Chondrocyte (in vitro differentiated cells): ENCODE results near the gene LHX3. TPM values are rescaled to one million over a fixed set of nuclear protein-coding genes. Genes with fewer than 3 reads are reported as not detected.

ENCODE experiments used
- DNase-seq: peaks from one replicate; pipeline ENCODE4 v3.0.0; 2021; ENCODE audit warnings: mixed read lengths, low spot score
- H3K27ac Mint-ChIP-seq: one replicate; pipeline ENCODE4 v1.8.0; 2021; ENCODE audit warnings: mild to moderate bottlenecking, moderate library complexity, mixed read lengths; ENCODE audit not compliant: unreplicated experiment
- H3K27me3 Mint-ChIP-seq: 2 replicates; pipeline ENCODE4 v1.8.0; 2021; ENCODE audit warnings: low read depth, mixed read lengths
- H3K36me3 Mint-ChIP-seq: 2 replicates; pipeline ENCODE4 v1.8.0; 2021; ENCODE audit warnings: low read depth, mixed read lengths
- H3K4me1 Mint-ChIP-seq: 2 replicates; pipeline ENCODE4 v1.8.0; 2021; ENCODE audit warnings: low read depth, mild to moderate bottlenecking, mixed read lengths
- H3K4me3 Mint-ChIP-seq: one replicate; pipeline ENCODE4 v1.8.0; 2021; ENCODE audit warnings: mild to moderate bottlenecking, moderate library complexity, mixed read lengths; ENCODE audit not compliant: unreplicated experiment
- H3K9me3 Mint-ChIP-seq: 2 replicates; pipeline ENCODE4 v1.8.0; 2021; ENCODE audit warnings: low read depth, mixed read lengths
- total RNA-seq: library from RNA; stranded (reverse); gene quantifications from 3 replicates; pipeline ENCODE4 v1.2.1, GENCODE V29; 2021
- TF ChIP-seq, protein P1 (sequence below): fragments of 200-600 bp; sonication (generic); IDR thresholded peaks from 2 replicates; pipeline ENCODE4 v1.5.0; 2021; ENCODE audit warnings: antibody characterized with exemption, mild to moderate bottlenecking, moderate library complexity

Gene LHX3
- total RNA-seq, 1 donor from 2014 or later, result not detected

DNA sequence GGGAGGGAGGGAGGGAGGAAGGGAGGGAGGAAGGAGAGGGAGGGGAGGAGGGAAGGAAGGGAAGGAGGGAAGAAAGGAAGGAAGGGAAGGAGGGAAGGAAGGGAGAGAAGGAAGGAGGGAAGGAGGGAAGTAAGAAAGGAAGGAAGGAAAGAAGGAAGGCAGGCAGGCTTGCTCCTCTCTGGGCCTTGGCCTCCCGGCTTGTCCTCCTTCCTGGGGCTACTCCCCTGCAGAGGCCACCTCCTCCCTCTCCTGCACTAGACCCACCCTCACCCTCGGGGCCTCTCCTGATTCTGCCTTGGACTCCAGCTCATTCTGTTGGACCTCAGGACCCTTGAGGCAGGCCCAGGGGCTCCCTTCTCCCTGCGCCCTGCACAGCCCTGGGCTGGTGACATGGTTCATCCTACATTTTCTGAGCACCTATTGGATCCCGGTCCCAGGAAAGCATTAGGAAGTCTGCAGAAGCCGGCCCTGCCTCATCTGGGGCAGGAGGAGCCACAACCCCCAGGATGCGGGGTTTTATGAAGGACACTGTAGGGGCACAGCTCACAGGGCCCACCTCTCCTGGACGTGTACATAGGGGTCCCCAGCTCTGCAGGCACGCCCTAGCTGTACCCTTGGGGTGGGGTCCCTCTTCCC is 23.0 kb downstream of the LHX3 start:
- DNase-seq, result no peak
- Mint-ChIP-seq H3K4me1 (no peaks in the 10 kb centered on the region), H3K9me3 (no peaks in the 10 kb centered on the region), H3K27ac (no peak overlapping the region), H3K27me3 (peaks cover 33% of the 10 kb centered on the region), H3K36me3 (no peaks in the 10 kb centered on the region), H3K4me3 (no peak overlapping the region)
- TF ChIP-seq, protein P1, sequence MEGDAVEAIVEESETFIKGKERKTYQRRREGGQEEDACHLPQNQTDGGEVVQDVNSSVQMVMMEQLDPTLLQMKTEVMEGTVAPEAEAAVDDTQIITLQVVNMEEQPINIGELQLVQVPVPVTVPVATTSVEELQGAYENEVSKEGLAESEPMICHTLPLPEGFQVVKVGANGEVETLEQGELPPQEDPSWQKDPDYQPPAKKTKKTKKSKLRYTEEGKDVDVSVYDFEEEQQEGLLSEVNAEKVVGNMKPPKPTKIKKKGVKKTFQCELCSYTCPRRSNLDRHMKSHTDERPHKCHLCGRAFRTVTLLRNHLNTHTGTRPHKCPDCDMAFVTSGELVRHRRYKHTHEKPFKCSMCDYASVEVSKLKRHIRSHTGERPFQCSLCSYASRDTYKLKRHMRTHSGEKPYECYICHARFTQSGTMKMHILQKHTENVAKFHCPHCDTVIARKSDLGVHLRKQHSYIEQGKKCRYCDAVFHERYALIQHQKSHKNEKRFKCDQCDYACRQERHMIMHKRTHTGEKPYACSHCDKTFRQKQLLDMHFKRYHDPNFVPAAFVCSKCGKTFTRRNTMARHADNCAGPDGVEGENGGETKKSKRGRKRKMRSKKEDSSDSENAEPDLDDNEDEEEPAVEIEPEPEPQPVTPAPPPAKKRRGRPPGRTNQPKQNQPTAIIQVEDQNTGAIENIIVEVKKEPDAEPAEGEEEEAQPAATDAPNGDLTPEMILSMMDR, result no peak

DNA sequence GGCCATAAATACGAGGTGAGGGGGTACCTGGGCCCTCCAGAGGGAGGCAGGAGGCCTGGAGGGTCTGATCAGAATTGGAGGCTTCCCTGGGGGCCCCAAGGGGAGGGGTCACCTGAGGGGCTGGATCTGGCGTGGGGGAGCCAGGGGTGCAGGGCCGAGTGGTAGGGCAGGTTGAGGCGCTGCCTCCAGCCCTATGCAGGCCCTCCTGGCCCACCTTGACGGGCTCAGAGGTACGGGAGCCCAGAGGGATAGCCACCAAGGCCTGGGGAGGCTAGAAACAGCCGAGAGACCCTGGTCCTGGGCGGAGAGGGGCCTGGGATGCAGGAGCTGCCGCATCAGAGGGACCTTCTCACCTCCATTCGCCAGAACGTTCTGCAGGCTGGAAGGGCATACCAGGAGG is 24.3 kb downstream of the LHX3 start:
- Mint-ChIP-seq H3K9me3 (no peaks in the 10 kb centered on the region), H3K4me1 (no peaks in the 10 kb centered on the region), H3K27ac (no peak overlapping the region), H3K27me3 (peaks cover 27% of the 10 kb centered on the region), H3K4me3 (no peak overlapping the region), H3K36me3 (no peaks in the 10 kb centered on the region)
- TF ChIP-seq, protein P1, result no peak
- DNase-seq, result no peak

DNA sequence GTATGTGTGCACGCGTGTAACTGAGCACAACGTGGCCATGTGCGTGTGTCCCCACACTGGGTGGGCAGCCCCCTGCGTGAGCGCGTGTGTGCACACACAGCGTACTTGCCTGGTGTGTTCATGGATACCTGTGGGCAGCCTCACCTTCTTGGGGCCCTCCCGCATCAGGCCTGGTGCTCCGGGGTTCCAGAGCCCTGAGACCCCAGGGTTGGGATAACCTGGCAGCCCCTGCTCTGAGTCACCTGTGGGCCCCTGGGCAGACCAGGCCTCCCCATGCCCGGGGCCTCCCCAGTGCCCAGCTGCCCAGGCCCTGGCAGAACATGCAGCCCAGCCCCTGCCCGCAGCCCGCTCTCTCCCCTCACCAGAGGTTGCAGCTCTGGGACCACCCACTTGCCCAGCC is 25.2 kb downstream of the LHX3 start:
- TF ChIP-seq, protein P1, result no peak
- H3K4me1 Mint-ChIP-seq, result no peaks in the 10 kb centered on the region
- H3K4me3 Mint-ChIP-seq, result no peak overlapping the region
- DNase-seq, result no peak
- no peak overlapping the region for H3K27ac Mint-ChIP-seq
- peaks cover 21% of the 10 kb centered on the region for H3K27me3 Mint-ChIP-seq
- H3K9me3 Mint-ChIP-seq, result no peaks in the 10 kb centered on the region
- no peaks in the 10 kb centered on the region for H3K36me3 Mint-ChIP-seq

DNA sequence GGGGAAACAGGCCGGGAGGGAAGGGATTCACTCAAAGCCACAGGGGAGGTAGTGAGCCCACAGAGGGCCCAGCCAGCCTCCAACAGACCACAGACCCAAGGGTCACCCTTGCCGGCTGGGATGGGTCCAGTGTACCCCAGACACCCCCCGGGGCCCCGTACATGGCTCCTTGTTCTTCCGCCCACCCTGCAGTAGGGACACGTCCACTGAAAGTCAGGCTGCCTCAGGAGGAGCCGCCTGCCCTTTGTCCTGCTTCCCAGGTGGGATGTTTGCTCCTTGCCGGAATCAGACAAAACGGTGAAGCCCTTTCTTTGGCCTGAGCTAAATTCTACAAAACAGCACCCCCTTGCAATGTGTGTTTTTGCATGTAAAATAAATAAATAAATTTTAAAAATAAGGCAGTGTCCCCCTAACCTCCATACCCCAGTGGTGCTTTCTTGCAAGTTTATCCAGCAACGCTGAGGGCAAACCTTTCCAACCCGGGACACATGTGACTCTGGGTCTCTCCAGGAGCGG is 25.8 kb downstream of the LHX3 start:
- no peak for DNase-seq
- no peak overlapping the region for H3K27ac Mint-ChIP-seq
- H3K9me3 Mint-ChIP-seq, result no peaks in the 10 kb centered on the region
- peaks cover 17% of the 10 kb centered on the region for H3K27me3 Mint-ChIP-seq
- TF ChIP-seq, protein P1, result no peak
- no peaks in the 10 kb centered on the region for H3K36me3 Mint-ChIP-seq
- no peak overlapping the region for H3K4me3 Mint-ChIP-seq
- H3K4me1 Mint-ChIP-seq, result no peaks in the 10 kb centered on the region

DNA sequence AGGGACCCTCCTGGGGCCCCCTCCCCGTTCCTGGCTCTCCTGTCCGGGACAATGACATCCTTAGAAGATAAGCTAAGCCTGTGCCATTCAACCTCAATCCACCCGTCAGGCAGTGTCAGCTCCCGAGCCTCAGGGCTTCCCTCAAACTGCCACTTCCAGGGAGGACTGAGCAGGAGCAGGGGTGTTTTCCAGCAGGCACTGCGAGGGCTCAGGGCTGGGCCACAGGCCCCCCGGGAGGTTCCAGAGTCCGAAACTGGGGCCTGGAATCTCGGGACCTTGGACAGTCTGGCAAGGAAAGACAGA is 26.2 kb downstream of the LHX3 start:
- DNase-seq, result no peak
- H3K4me1 Mint-ChIP-seq, result no peaks in the 10 kb centered on the region
- H3K36me3 Mint-ChIP-seq, result no peaks in the 10 kb centered on the region
- H3K4me3 Mint-ChIP-seq, result no peak overlapping the region
- H3K27ac Mint-ChIP-seq, result no peak overlapping the region
- no peaks in the 10 kb centered on the region for H3K9me3 Mint-ChIP-seq
- TF ChIP-seq, protein P1, result no peak
- H3K27me3 Mint-ChIP-seq, result peaks cover 17% of the 10 kb centered on the region
